ENCODE measurements around the gene AGBL4. TPM values are rescaled to one million over a fixed set of nuclear protein-coding genes. Genes with fewer than 3 reads are reported as not detected.

AGBL4 gene
- total and polyA plus RNA-seq, 9 of the 15 experiments (the other 6 are each of a cell fraction or from before 2014, with no cell fraction given): 0.11 TPM; not detected in 7

GRCh38 chr1:48629867-48630266 lies 1393.9 kb downstream of the AGBL4 start:
- ATAC-seq (no peak), FAIRE-seq (no peak), DNase-seq (ENCODE audit: extremely low read depth in 1 of 4, low spot score in 3 of 4) (no peak)
- Histone ChIP-seq H3K9me1 (ENCODE audit: control insufficient read depth, insufficient read depth, low read length) (no peaks in the 10 kb centered on the region), H3K36me3 (ENCODE audit: control insufficient read depth, insufficient read depth, low read length) (no peaks in the 10 kb centered on the region), H3K27ac (ENCODE audit: extremely low read depth, low read depth, low read length) (no peak overlapping the region), H3K79me2 (ENCODE audit: control insufficient read depth, insufficient read depth, low read length) (no peaks in the 10 kb centered on the region), H3K4me3 (no peak overlapping the region), H4K20me1 (replicated peaks; ENCODE audit: control insufficient read depth, insufficient read depth, low read length) (no peaks in the 10 kb centered on the region), H3K4me1 (replicated peaks in 1 of 2; ENCODE audit: control insufficient read depth in 2 of 2, insufficient read depth in 2 of 2, low read length in 2 of 2) (no peaks in the 10 kb centered on the region), H2AFZ (ENCODE audit: low read depth, low read length) (no peak overlapping the region), H3K4me2 (ENCODE audit: insufficient read depth, low read length) (no peak overlapping the region), H3K9ac (ENCODE audit: insufficient read depth in 1 of 2, low read depth in 2 of 2, low read length in 2 of 2) (no peak overlapping the region), H3K9me3 (replicated peaks; ENCODE audit: control insufficient read depth, insufficient read depth, low read depth, low read length) (no peaks in the 10 kb centered on the region), H3K27me3 (ENCODE audit: control insufficient read depth in 2 of 2, insufficient read depth in 2 of 2, low read length in 2 of 2) (no peaks in the 10 kb centered on the region)
- no TSS peak for BruUV-seq (replicated peaks)
- intact Hi-C loops (cut with micrococcal nuclease) (no loop called here), in situ Hi-C loops (cut with MboI) (no loop called here)
- TF ChIP-seq TBP (optimal IDR thresholded peaks at IDR 0.05; ENCODE audit: low read depth, low read length): no peak
- no peak for TF ChIP-seq VEZF1 (CRISPR knock-in tag; IDR thresholded peaks at IDR 0.05)
- TF ChIP-seq NFE2 (IDR thresholded peaks at IDR 0.05; ENCODE audit: low read depth): no peak
- TF ChIP-seq ZNF282 (CRISPR knock-in tag; IDR thresholded peaks at IDR 0.05): no peak
- TF ChIP-seq HMBOX1 (IDR thresholded peaks at IDR 0.05): no peak
- no peak for TF ChIP-seq PTBP1 (IDR thresholded peaks at IDR 0.05; ENCODE audit: low read depth, low read length)
- TF ChIP-seq ZNF561 (CRISPR knock-in tag; conservative IDR thresholded peaks at IDR 0.05): no peak
- no peak for TF ChIP-seq MYBL2 (IDR thresholded peaks at IDR 0.05; ENCODE audit: low read depth)
- TF ChIP-seq MYBL2 (CRISPR knock-in tag; IDR thresholded peaks at IDR 0.05; ENCODE audit: borderline replicate concordance): no peak
- TF ChIP-seq NEUROD1 (IDR thresholded peaks at IDR 0.05; ENCODE audit: borderline replicate concordance, low read depth, low read length, partially characterized antibody): no peak
- no peak for TF ChIP-seq ZSCAN29 (IDR thresholded peaks at IDR 0.05)
- TF ChIP-seq CXXC5 (CRISPR knock-in tag; IDR thresholded peaks at IDR 0.05): no peak
- TF ChIP-seq ZFPM2 (CRISPR knock-in tag; IDR thresholded peaks at IDR 0.05): no peak
- no peak for TF ChIP-seq ZNF436 (CRISPR knock-in tag; IDR thresholded peaks at IDR 0.05)
- no peak for TF ChIP-seq SP1 (CRISPR knock-in tag; IDR thresholded peaks at IDR 0.05)
- TF ChIP-seq HIVEP1 (CRISPR knock-in tag; IDR thresholded peaks at IDR 0.05): no peak
- no peak for TF ChIP-seq CEBPG (CRISPR knock-in tag; IDR thresholded peaks at IDR 0.05)
- no peak for TF ChIP-seq CEBPG (tag; conservative IDR thresholded peaks at IDR 0.05 in 1 of 2, IDR thresholded peaks at IDR 0.05 in 1 of 2)
- TF ChIP-seq ZNF23 (CRISPR knock-in tag; IDR thresholded peaks at IDR 0.05): no peak
- TF ChIP-seq TEAD4 (IDR thresholded peaks at IDR 0.05; ENCODE audit: low read length): no peak
- TF ChIP-seq TEAD4 (CRISPR knock-in tag; IDR thresholded peaks at IDR 0.05; ENCODE audit: borderline replicate concordance): no peak
- POLR2A ChIA-PET: no interaction called here
- 0% methylated on average over 3 of the region's 3 CpGs for WGBS (ENCODE audit: insufficient coverage, low coverage, missing lambda C conversion rate)
- CTCF ChIA-PET (ENCODE audit: low intra/inter-chr PET ratio): no interaction called here
